IPS-20b (cell line): Measurements from ENCODE around the gene SPATS1.

Experiments
- H3K27ac ChIP-seq: one replicate; pipeline ENCODE4 v1.5.1; 2013; ENCODE audit warnings: low read length
- H3K27me3 ChIP-seq: 2 replicates; pipeline ENCODE4 v1.6.1; 2013; ENCODE audit warnings: mild to moderate bottlenecking, low read length, inconsistent platforms; ENCODE audit not compliant: insufficient read depth
- H3K36me3 ChIP-seq: 2 replicates; pipeline ENCODE4 v1.6.1; 2013; ENCODE audit warnings: low read depth, mild to moderate bottlenecking, inconsistent platforms, low read length, moderate library complexity; ENCODE audit not compliant: insufficient read depth
- H3K4me1 ChIP-seq: 2 replicates; pipeline ENCODE4 v1.6.1; 2013; ENCODE audit warnings: mild to moderate bottlenecking, control low read depth, inconsistent platforms, low read length, moderate library complexity; ENCODE audit not compliant: insufficient read depth
- H3K4me3 ChIP-seq: 2 replicates; pipeline ENCODE4 v1.5.1; 2013; ENCODE audit warnings: mild to moderate bottlenecking, low read length, inconsistent platforms
- H3K9ac ChIP-seq: 2 replicates; pipeline ENCODE4 v1.6.1; 2013; ENCODE audit warnings: low read depth, mild to moderate bottlenecking, inconsistent platforms, low read length, moderate library complexity
- H3K9me3 ChIP-seq: 2 replicates; pipeline ENCODE4 v1.6.1; 2013; ENCODE audit warnings: mild to moderate bottlenecking, low read depth, low read length, inconsistent platforms; ENCODE audit not compliant: insufficient read depth

SPATS1 gene

GRCh38 chr6:44302856-44303255, 39.6 kb upstream of the SPATS1 start:
- no peaks in the 10 kb centered on the region for H3K9me3 ChIP-seq
- peaks cover 10% of the 10 kb centered on the region for H3K27me3 ChIP-seq
- peaks cover 79% of the 10 kb centered on the region for H3K36me3 ChIP-seq
- no peak overlapping the region for H3K27ac ChIP-seq
- H3K9ac ChIP-seq = no peak overlapping the region
- no peak overlapping the region for H3K4me3 ChIP-seq
- H3K4me1 ChIP-seq = no peaks in the 10 kb centered on the region

- Histone ChIP-seq H3K9ac (no peak overlapping the region), H3K27ac (no peak overlapping the region), H3K27me3 (peaks cover under 1% of the 10 kb centered on the region; the same call in 1 of the 2 replicates), H3K4me3 (no peak overlapping the region), H3K36me3 (peaks cover 87% of the 10 kb centered on the region), H3K4me1 (no peaks in the 10 kb centered on the region), H3K9me3 (no peaks in the 10 kb centered on the region)
Observed at GRCh38 chr6:44303842-44304241, 38.6 kb upstream of the SPATS1 start.

GRCh38 chr6:44304282-44305199, 37.9 kb upstream of the SPATS1 start:
- Histone ChIP-seq H3K27me3 (no peaks in the 10 kb centered on the region), H3K9ac (no peak overlapping the region), H3K4me1 (no peaks in the 10 kb centered on the region), H3K9me3 (no peaks in the 10 kb centered on the region), H3K36me3 (peaks cover 94% of the 10 kb centered on the region), H3K4me3 (no peak overlapping the region), H3K27ac (no peak overlapping the region)

GRCh38 chr6:44305200-44305725, 37.2 kb upstream of the SPATS1 start:
- Histone ChIP-seq H3K36me3 (peaks cover 98% of the 10 kb centered on the region), H3K9me3 (no peaks in the 10 kb centered on the region)

GRCh38 chr6:44306710-44307109, 35.7 kb upstream of the SPATS1 start:
- Histone ChIP-seq H3K27ac (no peak overlapping the region), H3K36me3 (peaks cover 98% of the 10 kb centered on the region)

More at GRCh38 chr6:44305200-44305725, 37.2 kb upstream of the SPATS1 start:
- H3K27ac ChIP-seq = no peak overlapping the region
- H3K4me1 ChIP-seq = no peaks in the 10 kb centered on the region
- no peaks in the 10 kb centered on the region for H3K27me3 ChIP-seq
- H3K4me3 ChIP-seq = no peak overlapping the region
- H3K9ac ChIP-seq = no peak overlapping the region

GRCh38 chr6:44307217-44307616, 35.2 kb upstream of the SPATS1 start:
- Histone ChIP-seq H3K4me3 (no peak overlapping the region), H3K4me1 (no peaks in the 10 kb centered on the region), H3K27ac (no peak overlapping the region), H3K9ac (no peak overlapping the region), H3K36me3 (peaks cover 94% of the 10 kb centered on the region), H3K9me3 (no peaks in the 10 kb centered on the region), H3K27me3 (no peaks in the 10 kb centered on the region)

More at GRCh38 chr6:44306710-44307109, 35.7 kb upstream of the SPATS1 start:
- Histone ChIP-seq H3K9me3 (no peaks in the 10 kb centered on the region), H3K9ac (no peak overlapping the region), H3K4me1 (no peaks in the 10 kb centered on the region), H3K27me3 (no peaks in the 10 kb centered on the region), H3K4me3 (no peak overlapping the region)

GRCh38 chr6:44309092-44309491, 33.4 kb upstream of the SPATS1 start:
- Histone ChIP-seq H3K4me3 (no peak overlapping the region), H3K9me3 (no peaks in the 10 kb centered on the region), H3K4me1 (no peaks in the 10 kb centered on the region), H3K27me3 (no peaks in the 10 kb centered on the region), H3K36me3 (peaks cover 75% of the 10 kb centered on the region), H3K27ac (no peak overlapping the region), H3K9ac (no peak overlapping the region)

GRCh38 chr6:44309631-44310030, 32.8 kb upstream of the SPATS1 start:
- Histone ChIP-seq H3K4me3 (no peak overlapping the region), H3K27me3 (no peaks in the 10 kb centered on the region), H3K9me3 (no peaks in the 10 kb centered on the region), H3K4me1 (no peaks in the 10 kb centered on the region), H3K27ac (no peak overlapping the region), H3K36me3 (peaks cover 70% of the 10 kb centered on the region), H3K9ac (no peak overlapping the region)

- no peak overlapping the region for H3K4me3 ChIP-seq
- H3K36me3 ChIP-seq = peaks cover 64% of the 10 kb centered on the region
- no peak overlapping the region for H3K27ac ChIP-seq
- no peaks in the 10 kb centered on the region for H3K9me3 ChIP-seq
- no peak overlapping the region for H3K9ac ChIP-seq
- H3K27me3 ChIP-seq = no peaks in the 10 kb centered on the region
- no peaks in the 10 kb centered on the region for H3K4me1 ChIP-seq
Observed at GRCh38 chr6:44310241-44310640, 32.2 kb upstream of the SPATS1 start.

GRCh38 chr6:44311304-44311703, 31.1 kb upstream of the SPATS1 start:
- H3K27ac ChIP-seq = no peak overlapping the region
- H3K36me3 ChIP-seq = peaks cover 53% of the 10 kb centered on the region
- H3K4me1 ChIP-seq = no peaks in the 10 kb centered on the region
- no peak overlapping the region for H3K4me3 ChIP-seq
- no peak overlapping the region for H3K9ac ChIP-seq
- H3K9me3 ChIP-seq = no peaks in the 10 kb centered on the region
- H3K27me3 ChIP-seq = no peaks in the 10 kb centered on the region

GRCh38 chr6:44311767-44312166, 30.7 kb upstream of the SPATS1 start:
- Histone ChIP-seq H3K4me3 (peak overlapping the region; percentile 74; the same call in 1 of the 2 replicates), H3K36me3 (peaks cover 48% of the 10 kb centered on the region), H3K27me3 (no peaks in the 10 kb centered on the region), H3K9ac (no peak overlapping the region), H3K4me1 (no peaks in the 10 kb centered on the region), H3K9me3 (no peaks in the 10 kb centered on the region), H3K27ac (no peak overlapping the region)
